Kidney (tissue), 14 donors: ENCODE measurements around the gene DNAH17. TPM values are rescaled to one million over a fixed set of nuclear protein-coding genes. Genes with fewer than 3 reads are reported as not detected.

Experiments used
- DNase-seq, 5 donors: peaks; one replicate each; pipeline ENCODE4 v3.0.0-alpha.2; 2013 to 2020
- FAIRE-seq: peaks from 2 replicates; lab custom pipeline; 2012; peaks lifted over from hg19 to GRCh38; lab: Jason Lieb, UNC
- H3K27ac ChIP-seq, 2 donors: one replicate each; pipeline ENCODE4 v1.7.0; 2013; ENCODE audit warnings: low read depth in 2 of 2, low read length in 2 of 2, inconsistent platforms in 1 of 2
- H3K27me3 ChIP-seq: one replicate; pipeline ENCODE4 v1.7.1; 2013; ENCODE audit warnings: low read length, inconsistent platforms; ENCODE audit not compliant: control insufficient read depth, insufficient read depth
- H3K36me3 ChIP-seq, 3 donors: one replicate each; pipeline versions ENCODE4 v1.7.0 to v1.7.1; 2013; ENCODE audit warnings: low read length in 3 of 3, control low read depth in 1 of 3, inconsistent platforms in 1 of 3; ENCODE audit not compliant: insufficient read depth in 3 of 3, control insufficient read depth in 2 of 3
- H3K4me1 ChIP-seq, 3 donors: one replicate each; pipeline versions ENCODE4 v1.7.0 to v1.7.1; 2013; ENCODE audit warnings: low read length in 3 of 3, inconsistent platforms in 1 of 3, low read depth in 1 of 3; ENCODE audit not compliant: control insufficient read depth in 2 of 3, insufficient read depth in 2 of 3
- H3K4me3 ChIP-seq, 3 donors: one replicate each; pipeline versions ENCODE4 v1.7.0 to v1.8.1; 2013; ENCODE audit warnings: low read length in 3 of 3, control low read depth in 1 of 3, inconsistent platforms in 1 of 3
- H3K9ac ChIP-seq, 3 donors: one replicate each; pipeline versions ENCODE4 v1.7.0 to v1.7.1; 2013; ENCODE audit warnings: low read length in 3 of 3, control low read depth in 1 of 3, inconsistent platforms in 1 of 3
- H3K9me3 ChIP-seq, 3 donors: one replicate each; pipeline versions ENCODE4 v1.7.0 to v1.7.1; 2013; ENCODE audit warnings: low read length in 3 of 3, control low read depth in 1 of 3, inconsistent platforms in 1 of 3; ENCODE audit not compliant: control insufficient read depth in 2 of 3, insufficient read depth in 1 of 3
- intact Hi-C: fragments of 100-400 bp; cut with DNase I; formaldehyde crosslinking; loops from one replicate; pipeline ENCODE4 v1.11.1; 2022
- polyA plus RNA-seq: library from polyadenylated mRNA; stranded (reverse); fragments of 350-450 nt; fragmentation: Illumina TruSeq; extraction: RNeasy Lipid Tissue Mini Kit (QIAGEN cat#74804); gene quantifications from one replicate; pipeline ENCODE4 v1.2.3, GENCODE V29; 2014; ENCODE audit warnings: low read depth, low replicate concordance; ENCODE audit not compliant: insufficient read depth
- total RNA-seq: library from RNA; stranded (reverse); fragmentation: NEBNext Ultra II Directional; extraction: Animal tissue kit (Norgen Biotek cat#: 25700); gene quantifications from one replicate; pipeline ENCODE4 v1.2.1, GENCODE V29; 2021
- TF ChIP-seq, protein P1 (sequence below): IDR thresholded peaks from 3 replicates; pipeline ENCODE4 v1.5.1; 2012; ENCODE audit warnings: mild to moderate bottlenecking, moderate library complexity, borderline replicate concordance; ENCODE audit not compliant: insufficient read depth; ENCODE audit errors: extremely low read depth
- donor health status: control.
- donor health status: control.
- donor health status: control.
- donor health status: control.
- donor health status: control.
- donor health status: DM: yes; HTN: yes; CAD: no.
- donor health status: Normal renal cell carcinoma (clear cell type).

DNAH17 gene
- total and polyA plus RNA-seq, 2 donors from 2014 or later: 0.09 to 0.17 TPM

DNA sequence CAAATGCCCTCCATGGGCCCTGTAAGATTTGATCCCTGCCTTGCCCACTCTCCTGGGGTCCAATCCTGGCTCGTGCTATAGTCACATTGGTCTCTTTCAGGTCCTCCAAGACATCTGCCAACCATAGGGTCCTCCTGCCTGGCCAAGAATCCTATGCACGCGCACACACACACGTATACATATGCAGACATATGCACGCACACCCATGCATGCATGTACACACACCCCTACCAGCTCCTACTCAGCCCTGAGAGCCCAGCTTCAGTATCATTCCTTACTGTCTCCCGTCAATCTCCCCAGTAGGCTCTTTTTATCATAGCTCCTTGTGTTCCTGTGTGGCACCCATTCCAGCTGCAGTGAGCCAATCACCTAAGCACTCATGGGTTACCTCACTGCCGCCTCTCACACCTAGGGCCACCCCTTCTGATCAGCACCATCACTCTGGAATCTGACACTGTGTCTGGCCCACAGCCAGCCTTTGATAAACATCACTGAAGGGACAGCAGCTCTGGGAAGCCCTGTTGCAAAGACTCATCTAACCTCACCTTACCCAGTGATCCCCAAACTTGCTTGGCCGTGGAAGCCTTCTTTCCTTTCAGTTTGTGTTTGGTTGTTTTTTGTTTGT, 7.9 kb upstream of the DNAH17 start:
- intact Hi-C loops: no loop called here
- no peaks in the 10 kb centered on the region for H3K36me3 ChIP-seq
- H3K27me3 ChIP-seq: no peaks in the 10 kb centered on the region
- TF ChIP-seq, protein P1, sequence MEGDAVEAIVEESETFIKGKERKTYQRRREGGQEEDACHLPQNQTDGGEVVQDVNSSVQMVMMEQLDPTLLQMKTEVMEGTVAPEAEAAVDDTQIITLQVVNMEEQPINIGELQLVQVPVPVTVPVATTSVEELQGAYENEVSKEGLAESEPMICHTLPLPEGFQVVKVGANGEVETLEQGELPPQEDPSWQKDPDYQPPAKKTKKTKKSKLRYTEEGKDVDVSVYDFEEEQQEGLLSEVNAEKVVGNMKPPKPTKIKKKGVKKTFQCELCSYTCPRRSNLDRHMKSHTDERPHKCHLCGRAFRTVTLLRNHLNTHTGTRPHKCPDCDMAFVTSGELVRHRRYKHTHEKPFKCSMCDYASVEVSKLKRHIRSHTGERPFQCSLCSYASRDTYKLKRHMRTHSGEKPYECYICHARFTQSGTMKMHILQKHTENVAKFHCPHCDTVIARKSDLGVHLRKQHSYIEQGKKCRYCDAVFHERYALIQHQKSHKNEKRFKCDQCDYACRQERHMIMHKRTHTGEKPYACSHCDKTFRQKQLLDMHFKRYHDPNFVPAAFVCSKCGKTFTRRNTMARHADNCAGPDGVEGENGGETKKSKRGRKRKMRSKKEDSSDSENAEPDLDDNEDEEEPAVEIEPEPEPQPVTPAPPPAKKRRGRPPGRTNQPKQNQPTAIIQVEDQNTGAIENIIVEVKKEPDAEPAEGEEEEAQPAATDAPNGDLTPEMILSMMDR: no peak
- no peak overlapping the region for H3K9ac ChIP-seq
- DNase-seq (no peak), FAIRE-seq (no peak)
- H3K27ac ChIP-seq: no peak overlapping the region
- H3K4me3 ChIP-seq: no peak overlapping the region
- H3K9me3 ChIP-seq: no peaks in the 10 kb centered on the region
- no peaks in the 10 kb centered on the region for H3K4me1 ChIP-seq

DNA sequence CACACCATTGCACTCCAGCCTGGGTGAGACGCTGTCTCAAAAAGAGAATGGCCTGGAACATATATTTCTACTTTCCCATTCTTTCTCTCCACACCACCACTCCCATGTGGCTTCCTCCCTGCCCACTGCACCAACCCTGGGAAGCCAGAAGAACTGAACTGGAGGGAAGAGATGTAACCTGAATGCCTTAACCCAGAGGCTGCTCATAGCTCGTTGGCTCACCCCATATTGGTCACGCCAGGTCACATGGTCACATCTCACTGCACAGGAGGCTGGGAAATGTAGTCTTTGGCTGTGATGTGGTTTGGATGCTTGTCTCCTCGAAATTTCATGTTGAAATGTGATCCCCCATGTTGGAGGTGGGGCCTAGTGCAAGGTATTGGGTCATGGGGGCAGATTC, 5.9 kb upstream of the DNAH17 start:
- Histone ChIP-seq H3K27ac (no peak overlapping the region), H3K4me3 (no peak overlapping the region), H3K9me3 (no peaks in the 10 kb centered on the region), H3K36me3 (no peaks in the 10 kb centered on the region), H3K4me1 (no peaks in the 10 kb centered on the region), H3K9ac (no peak overlapping the region), H3K27me3 (no peaks in the 10 kb centered on the region)
- no peak for FAIRE-seq
- TF ChIP-seq, protein P1: no peak
- no peak for DNase-seq
- intact Hi-C loops: no loop called here

DNA sequence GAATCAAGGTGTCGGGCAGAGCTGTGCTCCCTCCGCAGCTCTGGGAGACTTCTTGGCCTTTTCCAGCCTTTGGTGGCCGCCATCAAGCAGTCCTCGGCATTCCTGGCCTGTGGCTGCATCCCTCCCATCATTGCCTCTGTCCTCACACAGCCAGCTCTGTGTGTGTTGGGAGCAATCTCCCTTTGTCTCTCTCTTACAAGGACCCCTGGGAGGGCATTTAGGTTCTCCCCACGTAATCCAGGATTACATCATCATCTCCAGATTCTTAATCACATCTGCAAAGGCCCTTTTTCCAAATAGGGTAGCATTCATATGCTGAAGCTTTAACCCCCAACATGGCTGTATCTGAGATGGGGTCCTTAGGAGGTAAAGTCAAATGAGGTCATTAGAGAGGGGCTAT, 4.1 kb upstream of the DNAH17 start:
- no peaks in the 10 kb centered on the region for H3K36me3 ChIP-seq
- H3K27ac ChIP-seq: no peak overlapping the region
- no peaks in the 10 kb centered on the region for H3K9me3 ChIP-seq
- H3K4me3 ChIP-seq: no peak overlapping the region
- DNase-seq (no peak), FAIRE-seq (no peak)
- no peaks in the 10 kb centered on the region for H3K4me1 ChIP-seq
- intact Hi-C loops: no loop called here
- H3K27me3 ChIP-seq: no peaks in the 10 kb centered on the region
- H3K9ac ChIP-seq: no peak overlapping the region
- TF ChIP-seq, protein P1: no peak
